PC-3 (cell line): ENCODE data around the gene LGALSL. TPM values are rescaled to one million over a fixed set of nuclear protein-coding genes. Genes with fewer than 3 reads are reported as not detected.

Experiments used
- ATAC-seq: fragments of 200-7000 bp; cut with Tn5 transposase; 2 replicates; pipeline ENCODE4 v1.9.1; 2020; ENCODE audit warnings: mild to moderate bottlenecking, moderate library complexity
- BruUV-seq: library from RNA; stranded (reverse); fragments of 400-500 nt; replicated peaks from 2 replicates; lab custom pipeline; 2021; lab: Mats Ljungman, UMichigan
- CTCF ChIA-PET: fragments of 300-600 bp; sonication (Branson Sonifier 250); formaldehyde crosslinking; loops from one replicate; lab custom pipeline; 2022; ENCODE audit warnings: antibody characterized with exemption; lab: Charles Lee
- POLR2A ChIA-PET: fragments of 300-600 bp; sonication (Branson Sonifier 250); formaldehyde crosslinking; loops from one replicate; lab custom pipeline; 2022; ENCODE audit warnings: antibody characterized with exemption; ENCODE audit not compliant: unreplicated experiment; lab: Charles Lee
- DNase-seq: peaks from one replicate; pipeline ENCODE4 v3.0.0-alpha.2; 2015
- H2AFZ ChIP-seq: fragments of 300-600 bp; sonication (generic); 2 replicates; pipeline ENCODE4 v1.6.0; 2016; ENCODE audit warnings: antibody characterized with exemption, low read length
- H3F3A ChIP-seq: fragments of 300-600 bp; sonication (generic); one replicate; pipeline ENCODE4 v1.6.0; 2017; ENCODE audit warnings: antibody characterized with exemption, low read length, control low read depth, mild to moderate bottlenecking; ENCODE audit not compliant: unreplicated experiment
- H3K27ac ChIP-seq: fragments of 300-600 bp; sonication (generic); 2 replicates; pipeline ENCODE4 v1.5.1; 2016; ENCODE audit warnings: mild to moderate bottlenecking, low read length
- H3K27me3 ChIP-seq: fragments of 300-600 bp; sonication (generic); 2 replicates; pipeline ENCODE4 v1.6.1; 2016; ENCODE audit warnings: low read length, mixed read lengths
- H3K36me3 ChIP-seq: fragments of 300-600 bp; sonication (generic); 2 replicates; pipeline ENCODE4 v1.6.1; 2016; ENCODE audit warnings: low read depth, mixed run types, low read length, mixed read lengths
- H3K4me1 ChIP-seq: fragments of 300-600 bp; sonication (generic); 2 replicates; pipeline ENCODE4 v1.5.1; 2016; ENCODE audit warnings: low read length; ENCODE audit not compliant: insufficient read depth
- H3K4me2 ChIP-seq: fragments of 300-600 bp; sonication (generic); 2 replicates; pipeline ENCODE4 v1.6.0; 2016; ENCODE audit warnings: low read length
- H3K4me3 ChIP-seq: fragments of 300-600 bp; sonication (generic); 2 replicates; pipeline ENCODE4 v1.5.1; 2016; ENCODE audit warnings: mild to moderate bottlenecking, low read length, mixed read lengths
- H3K79me2 ChIP-seq: fragments of 300-600 bp; sonication (generic); 2 replicates; pipeline ENCODE4 v1.6.1; 2017; ENCODE audit warnings: low read length, mixed read lengths
- H3K9ac ChIP-seq: fragments of 300-600 bp; sonication (generic); 2 replicates; pipeline ENCODE4 v1.6.0; 2016; ENCODE audit warnings: mild to moderate bottlenecking, low read length
- H3K9me2 ChIP-seq: fragments of 300-600 bp; sonication (generic); replicated peaks from 2 replicates; pipeline ENCODE4 v1.6.1; 2016; ENCODE audit warnings: mixed run types, low read length, mixed read lengths
- H3K9me3 ChIP-seq: fragments of 300-600 bp; sonication (generic); 2 replicates; pipeline ENCODE4 v1.6.1; 2016; ENCODE audit warnings: low read length, mixed read lengths
- H4K20me1 ChIP-seq: fragments of 300-600 bp; sonication (generic); 2 replicates; pipeline ENCODE4 v1.6.1; 2016; ENCODE audit warnings: low read length, mixed read lengths
- CTCF ChIP-seq: fragments of 300-600 bp; sonication (generic); conservative IDR thresholded peaks from 2 replicates; pipeline ENCODE4 v1.5.1; 2017; ENCODE audit warnings: antibody characterized with exemption, low read depth, mild to moderate bottlenecking, low read length
- EZH2 ChIP-seq: fragments of 300-600 bp; sonication (generic); IDR thresholded peaks from one replicate; pipeline ENCODE4 v1.6.1; 2017; ENCODE audit warnings: antibody characterized with exemption, mild to moderate bottlenecking, low read length; ENCODE audit not compliant: unreplicated experiment
- EZH2phosphoT487 ChIP-seq: fragments of 300-600 bp; sonication (generic); IDR thresholded peaks from 2 replicates; pipeline ENCODE4 v1.6.1; 2018; ENCODE audit warnings: mild to moderate bottlenecking, antibody characterized with exemption, low read length, borderline replicate concordance
- intact Hi-C: fragments of 100-400 bp; cut with micrococcal nuclease; formaldehyde crosslinking; loops from 2 replicates; pipeline ENCODE4 v1.9.0; 2023
- total RNA-seq: library from RNA; depleted of rRNA; stranded (reverse); fragments of >200 nt; gene quantifications from 2 replicates; pipeline ENCODE4 v1.2.3, GENCODE V29; 2014

LGALSL gene
- total RNA-seq, 1 experiment from 2014 or later: 16.0 TPM

- no peak overlapping the region for H3K4me2 ChIP-seq
- H3K9me2 ChIP-seq: no peaks in the 10 kb centered on the region
- H3K27ac ChIP-seq: no peak overlapping the region
- POLR2A ChIA-PET: no interaction called here
- CTCF ChIA-PET: no interaction called here
- intact Hi-C loops: no loop called here
- no peak overlapping the region for H3K9ac ChIP-seq
- no peak for DNase-seq
- H2AFZ ChIP-seq: no peak overlapping the region
- no peaks in the 10 kb centered on the region for H3F3A ChIP-seq
- no TSS peak for BruUV-seq
- H3K4me1 ChIP-seq: peaks cover 14% of the 10 kb centered on the region
- no peaks in the 10 kb centered on the region for H3K27me3 ChIP-seq
- H4K20me1 ChIP-seq: no peaks in the 10 kb centered on the region
- H3K4me3 ChIP-seq: no peak overlapping the region
- TF ChIP-seq EZH2 (no peak), EZH2phosphoT487 (no peak), CTCF (no peak)
- H3K79me2 ChIP-seq: no peaks in the 10 kb centered on the region
- H3K9me3 ChIP-seq: no peaks in the 10 kb centered on the region
- peaks cover 16% of the 10 kb centered on the region for H3K36me3 ChIP-seq
- no peak for ATAC-seq
These were observed 7.5 kb downstream of the LGALSL start for GRCh38 chr2:64461271-64462058.

- Histone ChIP-seq H3K36me3 (peaks cover 12% of the 10 kb centered on the region), H2AFZ (no peak overlapping the region), H3K4me2 (no peak overlapping the region), H3K79me2 (no peaks in the 10 kb centered on the region), H3K9me2 (no peaks in the 10 kb centered on the region), H3K4me1 (peaks cover 14% of the 10 kb centered on the region), H3K27me3 (no peaks in the 10 kb centered on the region), H3K4me3 (no peak overlapping the region), H3F3A (no peaks in the 10 kb centered on the region), H4K20me1 (no peaks in the 10 kb centered on the region), H3K9me3 (no peaks in the 10 kb centered on the region), H3K27ac (no peak overlapping the region), H3K9ac (no peak overlapping the region)
- no TSS peak for BruUV-seq
- ChIA-PET POLR2A (no interaction called here), CTCF (interaction anchor here (0.7 kb wide), 1 partner anchor 118 kb away, joined by 7 read pairs; no protein-coding TSS in a partner anchor)
- intact Hi-C loops: no loop called here
- TF ChIP-seq CTCF (no peak), EZH2 (no peak), EZH2phosphoT487 (no peak)
- DNase-seq (no peak), ATAC-seq (no peak)
These were observed 8.2 kb downstream of the LGALSL start for GRCh38 chr2:64462171-64462570.
